ENCODE results near the gene FER.

The FER gene

DNA sequence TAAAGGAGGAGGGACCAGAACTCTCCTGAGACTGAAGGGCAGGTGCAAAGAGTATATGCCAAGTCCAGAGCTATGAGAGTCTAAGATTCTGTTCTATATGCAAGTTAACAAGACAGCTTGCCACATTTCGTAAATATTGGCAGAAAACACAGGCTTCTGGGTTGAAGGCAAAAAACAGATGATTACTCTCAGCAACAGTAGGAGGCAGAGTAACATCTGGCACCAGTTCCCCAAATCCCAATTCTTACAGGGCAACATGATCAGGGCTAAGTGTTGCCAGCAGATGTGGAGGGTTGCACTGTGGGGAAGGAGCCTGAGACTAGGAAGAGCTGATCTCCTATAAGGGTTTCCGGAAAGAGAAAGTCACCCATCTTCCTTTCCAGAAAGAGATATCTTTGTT, 482.7 kb downstream of the FER start:
- ChIA-PET CTCF (no interaction called here), POLR2A (no interaction called here)
- no peak for DNase-seq (ENCODE audit: low read depth, low spot score)
- TF ChIP-seq CTCF (IDR thresholded peaks at IDR 0.05; ENCODE audit: insufficient read depth, low read length, missing control alignments): no peak
- H3K4me3 ChIP-seq (ENCODE audit: low read depth, low read length): no peak overlapping the region

DNA sequence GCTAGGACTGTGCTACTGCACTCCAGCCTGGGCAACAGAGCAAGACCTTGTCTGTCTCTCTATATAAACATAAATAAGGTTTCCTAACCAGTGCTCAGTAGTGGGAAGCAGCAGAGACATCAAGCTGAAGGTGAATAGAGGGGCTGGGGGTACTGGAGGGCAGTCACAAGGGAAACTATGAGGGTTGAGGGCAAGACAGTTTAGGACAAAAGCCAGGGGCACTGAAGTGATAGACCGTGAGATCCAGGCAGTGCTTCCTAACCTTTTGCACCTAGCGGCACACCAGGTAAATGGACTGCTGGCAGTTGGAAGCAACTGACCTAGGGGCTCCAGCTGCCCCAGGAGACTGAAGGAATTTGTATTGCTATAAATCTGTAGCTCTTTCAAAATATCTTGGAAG, 483.6 kb downstream of the FER start:
- TF ChIP-seq CTCF (IDR thresholded peaks at IDR 0.05; ENCODE audit: insufficient read depth, low read length, missing control alignments): no peak
- no peak for DNase-seq (ENCODE audit: low read depth, low spot score)
- no peak overlapping the region for H3K4me3 ChIP-seq (ENCODE audit: low read depth, low read length)
- ChIA-PET POLR2A (no interaction called here), CTCF (no interaction called here)

- TF ChIP-seq CTCF (IDR thresholded peaks at IDR 0.05; ENCODE audit: insufficient read depth, low read length, missing control alignments): no peak
- CTCF ChIA-PET: no interaction called here
- POLR2A ChIA-PET: no interaction called here
- no peak overlapping the region for H3K4me3 ChIP-seq (ENCODE audit: low read depth, low read length)
- DNase-seq (ENCODE audit: low read depth, low spot score): no peak
These were observed 486.7 kb downstream of the FER start for GRCh38 chr5:109234381-109234780.

DNA sequence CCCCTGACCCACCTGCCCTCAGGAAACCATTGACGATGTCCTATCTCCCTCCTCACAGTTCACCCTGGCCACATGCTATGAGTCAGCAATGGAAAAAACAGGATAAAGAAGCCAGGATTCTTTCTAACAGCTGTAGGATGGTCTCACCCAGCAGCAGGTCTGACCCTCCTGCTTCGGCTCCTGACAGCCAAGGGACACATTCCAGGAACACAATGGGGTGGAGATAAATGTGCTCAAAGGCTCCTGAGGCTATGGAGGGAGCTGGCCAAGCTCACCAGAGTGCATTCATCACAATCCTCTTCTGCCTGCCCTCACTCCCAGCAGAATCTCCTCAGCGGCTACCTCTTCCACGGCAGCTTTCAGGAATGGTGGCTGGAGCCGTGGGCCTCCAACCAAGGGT, 491.8 kb downstream of the FER start:
- H3K4me3 ChIP-seq (ENCODE audit: low read depth, low read length): no peak overlapping the region
- TF ChIP-seq CTCF (IDR thresholded peaks at IDR 0.05; ENCODE audit: insufficient read depth, low read length, missing control alignments): no peak
- POLR2A ChIA-PET: no interaction called here
- CTCF ChIA-PET: no interaction called here
- DNase-seq (ENCODE audit: low read depth, low spot score): no peak

- ChIA-PET POLR2A (no interaction called here), CTCF (interaction anchor here (0.8 kb wide), 1 partner anchor 151 kb away, joined by 3 read pairs; no protein-coding TSS in a partner anchor)
- no peak overlapping the region for H3K4me3 ChIP-seq (ENCODE audit: low read depth, low read length)
- no peak for TF ChIP-seq CTCF (IDR thresholded peaks at IDR 0.05; ENCODE audit: insufficient read depth, low read length, missing control alignments)
- DNase-seq (ENCODE audit: low read depth, low spot score): no peak
These were observed 494.8 kb downstream of the FER start for GRCh38 chr5:109242518-109242917.

- H3K4me3 ChIP-seq (ENCODE audit: low read depth, low read length): no peak overlapping the region
- CTCF ChIA-PET: no interaction called here
- POLR2A ChIA-PET: no interaction called here
- TF ChIP-seq CTCF (IDR thresholded peaks at IDR 0.05; ENCODE audit: insufficient read depth, low read length, missing control alignments): no peak
- no peak for DNase-seq (ENCODE audit: low read depth, low spot score)
These were observed 498.7 kb downstream of the FER start for GRCh38 chr5:109246395-109246794.
